Loucy (cell line): ENCODE measurements around the gene MLXIPL.

Experiments used
- CTCF ChIP-seq: fragments of 200-600 bp; sonication (generic); conservative IDR thresholded peaks from 2 replicates; pipeline ENCODE4 v1.5.1; 2014; ENCODE audit warnings: mild to moderate bottlenecking, antibody characterized with exemption, low read length
- EZH2phosphoT487 ChIP-seq: fragments of 200-600 bp; IDR thresholded peaks from 2 replicates; pipeline ENCODE4 v1.6.1; 2018; ENCODE audit warnings: antibody characterized with exemption, mild to moderate bottlenecking, moderate library complexity, borderline replicate concordance

GRCh38 chr7:73618538-73618937 is 5.8 kb downstream of the MLXIPL start:
- TF ChIP-seq CTCF (no peak), EZH2phosphoT487 (no peak)
